Measurements from ENCODE around the gene LEFTY2. TPM values are rescaled to one million over a fixed set of nuclear protein-coding genes. Genes with fewer than 3 reads are reported as not detected.

Gene LEFTY2
- polyA plus RNA-seq, 2 of the 4 experiments (the other 2 are of a cell fraction) = not detected

GRCh38 chr1:225954753-225955152, 13.7 kb upstream of the LEFTY2 start:
- TF ChIP-seq POLR2A (IDR thresholded peaks at IDR 0.05; ENCODE audit: low read length) = no peak
- TF ChIP-seq MYC (IDR thresholded peaks at IDR 0.05; ENCODE audit: borderline replicate concordance, low read length) = no peak
- TF ChIP-seq MAZ (IDR thresholded peaks at IDR 0.05; ENCODE audit: borderline replicate concordance, low read depth, low read length) = no peak
- no peak for TF ChIP-seq RARB (CRISPR knock-in tag; IDR thresholded peaks at IDR 0.05)
- TF ChIP-seq CEBPB (IDR thresholded peaks at IDR 0.05) = no peak
- no peak for TF ChIP-seq RCOR1 (IDR thresholded peaks at IDR 0.05; ENCODE audit: low read depth, low read length)
- TF ChIP-seq CBX8 (IDR thresholded peaks at IDR 0.05) = no peak
- Histone ChIP-seq H3K27ac (no peak overlapping the region), H3K4me3 (no peak overlapping the region), H3K4me2 (no peak overlapping the region), H3K4me1 (no peaks in the 10 kb centered on the region), H3K9me3 (no peaks in the 10 kb centered on the region)
- ATAC-seq = no peak; a peak in 1 of 6 replicates
- ChIA-PET POLR2A (no interaction called here), CTCF (interaction anchor here (0.6 to 1.5 kb wide), 6 partner anchors 8 to 480 kb away, joined by 3 to 6 read pairs (median 4); no protein-coding TSS in a partner anchor)
- 26% methylated on average over 1 of the region's 1 CpG for WGBS (ENCODE audit: missing lambda C conversion rate)
- FAIRE-seq = no peak
- no peak for DNase-seq (ENCODE audit: low read depth in 1 of 2, low spot score in 1 of 2)

- H3K4me2 ChIP-seq = no peak overlapping the region
- no peaks in the 10 kb centered on the region for H3K9me3 ChIP-seq
- ChIA-PET POLR2A (no interaction called here), CTCF (interaction anchor here (0.7 kb wide), 1 partner anchor 90 kb away, joined by 3 read pairs; no protein-coding TSS in a partner anchor)
- no peaks in the 10 kb centered on the region for H3K4me1 ChIP-seq
- no peak for TF ChIP-seq CHD2 (IDR thresholded peaks at IDR 0.05; ENCODE audit: low read length, partially characterized antibody)
- no peak for TF ChIP-seq HOXB5 (CRISPR knock-in tag; IDR thresholded peaks at IDR 0.05)
- no peak for TF ChIP-seq TP53 (CRISPR knock-in tag; IDR thresholded peaks at IDR 0.05)
- no peak for TF ChIP-seq ATOH8 (CRISPR knock-in tag; IDR thresholded peaks at IDR 0.05; ENCODE audit: low read depth)
- no peak for TF ChIP-seq RAD21 (conservative IDR thresholded peaks at IDR 0.05 in 1 of 2, IDR thresholded peaks at IDR 0.05 in 1 of 2)
- no peak for TF ChIP-seq TFCP2L1 (CRISPR knock-in tag; IDR thresholded peaks at IDR 0.05)
- TF ChIP-seq, protein P1, sequence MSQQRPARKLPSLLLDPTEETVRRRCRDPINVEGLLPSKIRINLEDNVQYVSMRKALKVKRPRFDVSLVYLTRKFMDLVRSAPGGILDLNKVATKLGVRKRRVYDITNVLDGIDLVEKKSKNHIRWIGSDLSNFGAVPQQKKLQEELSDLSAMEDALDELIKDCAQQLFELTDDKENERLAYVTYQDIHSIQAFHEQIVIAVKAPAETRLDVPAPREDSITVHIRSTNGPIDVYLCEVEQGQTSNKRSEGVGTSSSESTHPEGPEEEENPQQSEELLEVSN (IDR thresholded peaks at IDR 0.05; ENCODE audit: borderline replicate concordance, low read depth) = no peak
- TF ChIP-seq USF2 (IDR thresholded peaks at IDR 0.05) = no peak
- TF ChIP-seq, protein P2, sequence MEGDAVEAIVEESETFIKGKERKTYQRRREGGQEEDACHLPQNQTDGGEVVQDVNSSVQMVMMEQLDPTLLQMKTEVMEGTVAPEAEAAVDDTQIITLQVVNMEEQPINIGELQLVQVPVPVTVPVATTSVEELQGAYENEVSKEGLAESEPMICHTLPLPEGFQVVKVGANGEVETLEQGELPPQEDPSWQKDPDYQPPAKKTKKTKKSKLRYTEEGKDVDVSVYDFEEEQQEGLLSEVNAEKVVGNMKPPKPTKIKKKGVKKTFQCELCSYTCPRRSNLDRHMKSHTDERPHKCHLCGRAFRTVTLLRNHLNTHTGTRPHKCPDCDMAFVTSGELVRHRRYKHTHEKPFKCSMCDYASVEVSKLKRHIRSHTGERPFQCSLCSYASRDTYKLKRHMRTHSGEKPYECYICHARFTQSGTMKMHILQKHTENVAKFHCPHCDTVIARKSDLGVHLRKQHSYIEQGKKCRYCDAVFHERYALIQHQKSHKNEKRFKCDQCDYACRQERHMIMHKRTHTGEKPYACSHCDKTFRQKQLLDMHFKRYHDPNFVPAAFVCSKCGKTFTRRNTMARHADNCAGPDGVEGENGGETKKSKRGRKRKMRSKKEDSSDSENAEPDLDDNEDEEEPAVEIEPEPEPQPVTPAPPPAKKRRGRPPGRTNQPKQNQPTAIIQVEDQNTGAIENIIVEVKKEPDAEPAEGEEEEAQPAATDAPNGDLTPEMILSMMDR (IDR thresholded peaks at IDR 0.05) = no peak
- TF ChIP-seq NR3C1 (IDR thresholded peaks at IDR 0.05) = no peak
- TF ChIP-seq CBX2 (IDR thresholded peaks at IDR 0.05; ENCODE audit: borderline replicate concordance, low read depth) = no peak
- TF ChIP-seq HMGXB4 (CRISPR knock-in tag; IDR thresholded peaks at IDR 0.05; ENCODE audit: borderline replicate concordance) = no peak
- no peak for TF ChIP-seq ZNF302 (CRISPR knock-in tag; IDR thresholded peaks at IDR 0.05)
- no peak for TF ChIP-seq MAX (IDR thresholded peaks at IDR 0.05)
- no peak for TF ChIP-seq RNF2 (IDR thresholded peaks at IDR 0.05; ENCODE audit: borderline replicate concordance, low read depth)
- TF ChIP-seq, protein P3, sequence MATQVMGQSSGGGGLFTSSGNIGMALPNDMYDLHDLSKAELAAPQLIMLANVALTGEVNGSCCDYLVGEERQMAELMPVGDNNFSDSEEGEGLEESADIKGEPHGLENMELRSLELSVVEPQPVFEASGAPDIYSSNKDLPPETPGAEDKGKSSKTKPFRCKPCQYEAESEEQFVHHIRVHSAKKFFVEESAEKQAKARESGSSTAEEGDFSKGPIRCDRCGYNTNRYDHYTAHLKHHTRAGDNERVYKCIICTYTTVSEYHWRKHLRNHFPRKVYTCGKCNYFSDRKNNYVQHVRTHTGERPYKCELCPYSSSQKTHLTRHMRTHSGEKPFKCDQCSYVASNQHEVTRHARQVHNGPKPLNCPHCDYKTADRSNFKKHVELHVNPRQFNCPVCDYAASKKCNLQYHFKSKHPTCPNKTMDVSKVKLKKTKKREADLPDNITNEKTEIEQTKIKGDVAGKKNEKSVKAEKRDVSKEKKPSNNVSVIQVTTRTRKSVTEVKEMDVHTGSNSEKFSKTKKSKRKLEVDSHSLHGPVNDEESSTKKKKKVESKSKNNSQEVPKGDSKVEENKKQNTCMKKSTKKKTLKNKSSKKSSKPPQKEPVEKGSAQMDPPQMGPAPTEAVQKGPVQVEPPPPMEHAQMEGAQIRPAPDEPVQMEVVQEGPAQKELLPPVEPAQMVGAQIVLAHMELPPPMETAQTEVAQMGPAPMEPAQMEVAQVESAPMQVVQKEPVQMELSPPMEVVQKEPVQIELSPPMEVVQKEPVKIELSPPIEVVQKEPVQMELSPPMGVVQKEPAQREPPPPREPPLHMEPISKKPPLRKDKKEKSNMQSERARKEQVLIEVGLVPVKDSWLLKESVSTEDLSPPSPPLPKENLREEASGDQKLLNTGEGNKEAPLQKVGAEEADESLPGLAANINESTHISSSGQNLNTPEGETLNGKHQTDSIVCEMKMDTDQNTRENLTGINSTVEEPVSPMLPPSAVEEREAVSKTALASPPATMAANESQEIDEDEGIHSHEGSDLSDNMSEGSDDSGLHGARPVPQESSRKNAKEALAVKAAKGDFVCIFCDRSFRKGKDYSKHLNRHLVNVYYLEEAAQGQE (IDR thresholded peaks at IDR 0.05) = no peak
- TF ChIP-seq PBX3 (IDR thresholded peaks at IDR 0.05) = no peak
- no peak for TF ChIP-seq FOSL2 (IDR thresholded peaks at IDR 0.05)
- TF ChIP-seq FOSL2 (CRISPR knock-in tag; IDR thresholded peaks at IDR 0.05) = no peak
- no peak for TF ChIP-seq EHF (CRISPR knock-in tag; IDR thresholded peaks at IDR 0.05)
- ATAC-seq (no peak), FAIRE-seq (no peak), DNase-seq (ENCODE audit: low read depth in 1 of 2, low spot score in 1 of 2) (no peak)
- H3K27ac ChIP-seq = no peak overlapping the region
- 59% methylated on average over 4 of the region's 4 CpGs for WGBS (ENCODE audit: missing lambda C conversion rate)
- H3K4me3 ChIP-seq = no peak overlapping the region
Measured at GRCh38 chr1:225953315-225953714, 12.3 kb upstream of the LEFTY2 start.

Data from A549 (cell line).